Gastroesophageal sphincter (tissue), 4 donors: ENCODE measurements around the gene RNF175. TPM values are rescaled to one million over a fixed set of nuclear protein-coding genes. Genes with fewer than 3 reads are reported as not detected.

Source experiments
- ATAC-seq: fragments of 150-250 bp; one replicate; pipeline ENCODE4 v1.9.1; 2016; ENCODE audit warnings: mild to moderate bottlenecking, moderate library complexity
- H3K27ac ChIP-seq, 4 donors: fragments of 200-600 bp; sonication (generic) in 3 of 4; 1 replicate in 3 of 4; 2 replicates in 1 of 4; pipeline ENCODE4 v1.5.1; 2016 to 2019
- H3K27me3 ChIP-seq: fragments of 200-600 bp; sonication (generic); one replicate; pipeline ENCODE4 v1.5.1; 2019
- H3K36me3 ChIP-seq, 2 donors: fragments of 200-600 bp; sonication (generic); one replicate each; pipeline ENCODE4 v1.5.1; 2019; ENCODE audit warnings: control low read depth in 1 of 2
- H3K4me1 ChIP-seq, 3 donors: fragments of 200-600 bp; sonication (generic); 1 replicate in 2 of 3; 2 replicates in 1 of 3; pipeline ENCODE4 v1.5.1; 2016 to 2019; ENCODE audit warnings: control low read depth in 2 of 3
- H3K4me3 ChIP-seq, 2 donors: fragments of 200-600 bp; sonication (generic); one replicate each; pipeline ENCODE4 v1.5.1; 2019; ENCODE audit warnings: mild to moderate bottlenecking in 1 of 2, moderate library complexity in 1 of 2
- H3K9me3 ChIP-seq, 3 donors: fragments of 200-600 bp; sonication (generic); one replicate each; pipeline ENCODE4 v1.5.1; 2017 to 2019; ENCODE audit warnings: control low read depth in 2 of 3
- EP300 ChIP-seq: sonication (generic); formaldehyde crosslinking; IDR thresholded peaks from one replicate; pipeline ENCODE4 v1.6.1; 2017; ENCODE audit warnings: antibody characterized with exemption, mild to moderate bottlenecking
- POLR2A ChIP-seq, 2 donors: fragments of 450-650 bp; IDR thresholded peaks; one replicate each; pipeline ENCODE4 v1.6.1; 2017; ENCODE audit warnings: antibody characterized with exemption in 2 of 2, mild to moderate bottlenecking in 2 of 2, moderate library complexity in 1 of 2
- POLR2AphosphoS5 ChIP-seq: sonication (generic); formaldehyde crosslinking; IDR thresholded peaks from one replicate; pipeline ENCODE4 v1.6.1; 2017; ENCODE audit warnings: antibody characterized with exemption
- WGBS, 2 donors: methylation state at CpG; one replicate each; pipeline ENCODE4 v1.1.5; 2018; ENCODE audit warnings: low coverage in 1 of 2; 5-methylcytosine and 5-hydroxymethylcytosine counted together
- total RNA-seq, 4 donors: library from RNA; depleted of rRNA; stranded (reverse); fragments of >200 nt; gene quantifications; one replicate each; pipeline ENCODE4 v1.1.0, GENCODE V29; 2016
- TF ChIP-seq, protein P1 (sequence below), 4 experiments: fragments of 200-600 bp in 2 of 4; fragments of 450-650 bp in 2 of 4; sonication (generic) in 1 of 4; IDR thresholded peaks; one replicate each; pipeline ENCODE4 v1.5.1; 2017 to 2019; ENCODE audit warnings: antibody characterized with exemption in 4 of 4, mild to moderate bottlenecking in 2 of 4, moderate library complexity in 2 of 4

The RNF175 gene
- total RNA-seq, 4 donors from 2014 or later, result 0.16 to 0.89 (median 0.67) TPM; not detected in 1

DNA sequence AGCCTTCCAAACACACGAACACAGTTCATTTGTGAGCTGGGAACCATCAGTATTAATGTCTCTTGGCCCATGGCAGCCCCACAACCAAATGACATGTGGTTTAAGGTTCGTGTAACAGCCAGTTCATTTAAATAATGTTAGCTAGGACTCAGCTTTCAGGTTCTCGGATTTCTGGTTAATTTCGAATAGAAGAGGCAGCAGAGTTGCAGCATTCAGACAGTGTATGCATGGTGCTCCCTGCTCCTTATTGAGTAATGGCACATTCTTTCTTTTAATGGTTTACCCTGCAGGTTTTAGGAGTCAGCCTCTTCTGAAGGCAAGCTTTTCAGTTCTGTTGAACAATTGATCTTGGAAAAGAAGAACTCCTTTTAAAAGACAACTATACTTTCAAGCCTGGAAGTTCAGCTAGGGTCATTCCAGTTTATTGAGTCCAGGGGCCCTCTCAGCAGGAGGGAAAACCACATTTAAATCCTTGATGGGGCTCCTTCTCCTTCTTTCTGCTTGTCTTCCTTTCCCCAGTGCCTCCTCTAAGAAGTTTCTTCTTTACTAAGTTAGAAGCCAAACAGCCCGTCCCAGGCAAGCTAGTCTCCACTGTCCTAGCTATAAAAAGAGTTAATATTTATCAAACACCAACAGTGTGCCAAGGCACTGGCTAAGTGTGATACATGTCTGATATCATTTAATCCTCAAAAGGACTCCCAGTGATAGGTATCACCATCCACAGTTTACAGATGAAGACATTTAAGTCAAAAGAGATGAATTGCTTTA lies 5.0 kb upstream of the RNF175 start:
- Histone ChIP-seq H3K27me3 (peaks cover 12% of the 10 kb centered on the region), H3K4me1 (peaks cover 0 to 6% (median 2%) of the 10 kb centered on the region in 3 donors), H3K9me3 (no peaks in the 10 kb centered on the region), H3K4me3 (no peak overlapping the region), H3K27ac (no peak overlapping the region), H3K36me3 (no peaks in the 10 kb centered on the region)
- no peak for ATAC-seq
- WGBS, 2 donors, result 50 to 65% methylated on average over 4 of the region's 5 CpGs
- TF ChIP-seq POLR2A (IDR thresholded peaks at IDR 0.05), result no peak

DNA sequence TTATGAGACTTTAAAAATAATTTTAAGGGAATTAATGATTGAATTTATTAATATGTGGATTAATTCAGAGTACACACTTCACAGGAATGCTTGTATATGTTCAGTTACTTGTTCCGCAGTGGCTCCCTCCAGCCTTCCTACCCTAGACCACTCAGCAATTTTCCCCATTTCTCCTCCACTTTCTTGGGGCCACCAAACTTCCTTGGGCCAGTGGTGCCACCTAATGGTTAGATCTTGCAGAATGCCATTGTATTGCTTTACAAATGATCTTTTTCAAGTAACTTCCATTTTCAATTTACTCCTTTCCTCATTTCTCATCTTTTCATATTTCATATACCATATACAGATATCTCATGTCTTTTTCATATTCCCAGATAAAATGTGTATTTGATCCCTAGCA lies 3.6 kb upstream of the RNF175 start:
- 94% methylated on average over 1 of the region's 1 CpG for WGBS, 2 donors
- Histone ChIP-seq H3K36me3 (no peaks in the 10 kb centered on the region), H3K4me1 (peaks cover 0 to 15% (median 6%) of the 10 kb centered on the region in 3 donors), H3K27ac (no peak overlapping the region), H3K4me3 (no peak overlapping the region), H3K9me3 (no peaks in the 10 kb centered on the region), H3K27me3 (peaks cover 26% of the 10 kb centered on the region)
- ATAC-seq, result no peak
- no peak for TF ChIP-seq POLR2AphosphoS5
- TF ChIP-seq POLR2A (IDR thresholded peaks at IDR 0.05), result no peak
- TF ChIP-seq, protein P1, sequence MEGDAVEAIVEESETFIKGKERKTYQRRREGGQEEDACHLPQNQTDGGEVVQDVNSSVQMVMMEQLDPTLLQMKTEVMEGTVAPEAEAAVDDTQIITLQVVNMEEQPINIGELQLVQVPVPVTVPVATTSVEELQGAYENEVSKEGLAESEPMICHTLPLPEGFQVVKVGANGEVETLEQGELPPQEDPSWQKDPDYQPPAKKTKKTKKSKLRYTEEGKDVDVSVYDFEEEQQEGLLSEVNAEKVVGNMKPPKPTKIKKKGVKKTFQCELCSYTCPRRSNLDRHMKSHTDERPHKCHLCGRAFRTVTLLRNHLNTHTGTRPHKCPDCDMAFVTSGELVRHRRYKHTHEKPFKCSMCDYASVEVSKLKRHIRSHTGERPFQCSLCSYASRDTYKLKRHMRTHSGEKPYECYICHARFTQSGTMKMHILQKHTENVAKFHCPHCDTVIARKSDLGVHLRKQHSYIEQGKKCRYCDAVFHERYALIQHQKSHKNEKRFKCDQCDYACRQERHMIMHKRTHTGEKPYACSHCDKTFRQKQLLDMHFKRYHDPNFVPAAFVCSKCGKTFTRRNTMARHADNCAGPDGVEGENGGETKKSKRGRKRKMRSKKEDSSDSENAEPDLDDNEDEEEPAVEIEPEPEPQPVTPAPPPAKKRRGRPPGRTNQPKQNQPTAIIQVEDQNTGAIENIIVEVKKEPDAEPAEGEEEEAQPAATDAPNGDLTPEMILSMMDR (IDR thresholded peaks at IDR 0.05), result no peak
- TF ChIP-seq EP300, result no peak

DNA sequence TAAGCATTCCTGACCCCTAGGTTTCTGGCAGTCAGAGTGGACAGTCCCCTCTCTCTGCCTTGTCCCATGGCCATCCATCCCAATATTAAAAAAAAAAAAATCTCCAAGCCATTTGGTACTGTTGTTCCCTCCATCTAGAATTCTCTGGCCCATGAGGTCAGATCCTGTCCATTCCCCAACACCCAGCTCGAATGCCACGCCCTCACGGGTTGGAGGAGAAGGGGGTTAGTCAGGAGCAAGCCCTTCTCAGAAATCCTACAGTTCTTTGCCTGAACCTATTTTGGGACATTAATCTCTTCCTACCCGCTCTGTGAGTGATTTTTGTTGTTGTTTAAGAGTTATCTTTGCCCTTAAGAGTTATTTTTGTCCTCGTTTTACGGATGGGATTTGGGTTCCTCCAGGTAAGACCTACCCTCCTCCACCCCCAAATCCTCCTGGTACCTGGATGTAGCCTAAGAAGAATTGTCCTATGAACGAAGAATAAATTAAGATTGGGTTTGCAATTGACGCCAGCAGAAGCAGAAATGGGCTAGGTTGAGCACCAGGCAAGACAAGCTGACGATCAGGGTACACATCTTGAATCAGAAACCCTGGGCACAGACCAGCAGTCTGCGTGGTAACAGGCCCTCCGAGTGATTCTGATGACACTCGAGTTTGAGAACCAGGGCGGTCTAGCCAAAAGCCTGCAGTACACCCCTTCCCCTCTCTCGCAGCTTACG lies 977 bp downstream of the RNF175 start:
- Histone ChIP-seq H3K4me1 (peaks cover 0 to 15% (median 6%) of the 10 kb centered on the region in 3 donors), H3K9me3 (peaks cover 0 to 7% (median 0%) of the 10 kb centered on the region in 3 donors), H3K4me3 (peak overlapping the region in 1 of 2 donors; percentile 63), H3K36me3 (no peaks in the 10 kb centered on the region), H3K27me3 (peaks cover 31% of the 10 kb centered on the region), H3K27ac (no peak overlapping the region)
- WGBS, 2 donors, result 50 to 55% methylated on average over 9 of the region's 15 CpGs
- no peak for TF ChIP-seq EP300
- TF ChIP-seq POLR2A (IDR thresholded peaks at IDR 0.05), result no peak
- TF ChIP-seq, protein P1 (IDR thresholded peaks at IDR 0.05), result no peak
- TF ChIP-seq POLR2AphosphoS5, result no peak
- ATAC-seq, result no peak

DNA sequence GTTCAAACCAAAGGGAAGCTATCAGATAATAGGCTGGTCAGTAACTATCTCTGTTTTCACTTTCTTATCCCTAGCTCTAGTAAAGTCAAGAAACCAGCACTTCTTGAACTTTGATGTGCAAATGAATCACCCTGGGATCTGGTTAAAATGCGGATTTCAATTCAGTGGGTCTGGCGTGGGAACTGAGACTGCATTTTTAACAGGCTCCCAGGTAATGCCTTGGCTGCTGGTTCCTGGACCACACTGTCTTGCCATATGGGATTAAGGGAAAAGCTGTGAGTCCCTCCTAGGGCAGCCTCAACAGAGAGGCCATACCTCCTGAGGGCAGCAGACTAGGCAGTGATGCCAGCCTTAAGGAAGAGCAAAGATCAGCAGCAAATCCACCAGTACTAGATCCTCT lies 1.7 kb downstream of the RNF175 start:
- H3K27me3 ChIP-seq, result peaks cover 31% of the 10 kb centered on the region
- peaks cover 0 to 7% (median 0%) of the 10 kb centered on the region in 3 donors for H3K9me3 ChIP-seq
- 77 to 100% methylated on average over 2 of the region's 2 CpGs for WGBS, 2 donors
- H3K36me3 ChIP-seq, result no peaks in the 10 kb centered on the region
- TF ChIP-seq, protein P1 (IDR thresholded peaks at IDR 0.05), result no peak
- TF ChIP-seq POLR2AphosphoS5 (no peak), POLR2A (IDR thresholded peaks at IDR 0.05) (no peak)
- no peak overlapping the region for H3K4me3 ChIP-seq
- ATAC-seq, result no peak
- H3K4me1 ChIP-seq, result peaks cover 0 to 15% (median 6%) of the 10 kb centered on the region in 3 donors
- no peak overlapping the region for H3K27ac ChIP-seq

DNA sequence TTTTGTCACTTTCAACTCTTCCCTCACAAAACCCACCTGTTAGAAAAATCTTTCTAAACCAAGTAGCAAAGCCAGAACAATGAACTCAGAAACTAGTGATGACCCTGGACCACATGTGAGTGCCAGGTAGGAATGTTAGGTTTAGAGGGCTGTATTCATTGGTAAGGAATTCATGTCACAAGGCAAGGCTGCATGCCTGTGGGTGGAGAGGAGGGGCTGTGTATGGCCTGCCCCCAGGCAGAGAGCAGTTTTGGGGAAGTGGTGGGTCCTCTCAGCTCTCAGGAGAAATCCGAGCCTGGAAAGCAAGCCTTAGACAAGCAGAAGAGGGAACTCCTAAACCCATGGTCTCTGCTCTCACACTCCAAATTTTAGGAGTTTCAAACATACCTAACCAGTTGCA lies 2.4 kb downstream of the RNF175 start:
- peaks cover 31% of the 10 kb centered on the region for H3K27me3 ChIP-seq
- no peaks in the 10 kb centered on the region for H3K36me3 ChIP-seq
- H3K4me3 ChIP-seq, result no peak overlapping the region
- TF ChIP-seq, protein P1 (IDR thresholded peaks at IDR 0.05), result no peak
- TF ChIP-seq POLR2AphosphoS5 (no peak), POLR2A (IDR thresholded peaks at IDR 0.05) (no peak), EP300 (no peak)
- no peak overlapping the region for H3K27ac ChIP-seq
- H3K4me1 ChIP-seq, result peaks cover 0 to 15% (median 6%) of the 10 kb centered on the region in 3 donors
- no peak for ATAC-seq
- 67 to 89% methylated on average over 1 of the region's 1 CpG for WGBS, 2 donors
- H3K9me3 ChIP-seq, result peaks cover 0 to 7% (median 0%) of the 10 kb centered on the region in 3 donors
